Left hindlimb (tissue), 1 donor: ENCODE data around the gene SLC17A1.

Source experiments
- DNase-seq: peaks from one replicate; pipeline ENCODE4 v3.0.0-alpha.2; 2018

SLC17A1 gene

GRCh38 chr6:25832307-25832662 is 433 bp upstream of the SLC17A1 start:
- DNase-seq = no peak

GRCh38 chr6:25830458-25830857 is 1.4 kb downstream of the SLC17A1 start:
- no peak for DNase-seq

- no peak for DNase-seq
Measured at GRCh38 chr6:25829375-25829774, 2.5 kb downstream of the SLC17A1 start.

GRCh38 chr6:25821341-25821740 is 10.5 kb downstream of the SLC17A1 start:
- no peak for DNase-seq

GRCh38 chr6:25816252-25816651 is 15.6 kb downstream of the SLC17A1 start:
- no peak for DNase-seq

GRCh38 chr6:25815194-25815593 is 16.7 kb downstream of the SLC17A1 start:
- DNase-seq = no peak

- no peak for DNase-seq
Measured at GRCh38 chr6:25804804-25805203, 27.0 kb downstream of the SLC17A1 start.

GRCh38 chr6:25801436-25801835 is 30.4 kb downstream of the SLC17A1 start:
- no peak for DNase-seq

GRCh38 chr6:25794784-25795183 is 37.1 kb downstream of the SLC17A1 start:
- no peak for DNase-seq

- no peak for DNase-seq
Measured at GRCh38 chr6:25793970-25794369, 37.9 kb downstream of the SLC17A1 start.

GRCh38 chr6:25792016-25792415 is 39.8 kb downstream of the SLC17A1 start:
- DNase-seq = no peak

- no peak for DNase-seq
Measured at GRCh38 chr6:25789475-25789874, 42.4 kb downstream of the SLC17A1 start.

- DNase-seq = no peak
Measured at GRCh38 chr6:25788305-25788922, 43.4 kb downstream of the SLC17A1 start.

GRCh38 chr6:25787428-25787827 is 44.4 kb downstream of the SLC17A1 start:
- no peak for DNase-seq

- no peak for DNase-seq
Measured at GRCh38 chr6:25781134-25781533, 50.7 kb downstream of the SLC17A1 start.

- no peak for DNase-seq
Measured at GRCh38 chr6:25777856-25778649, 53.8 kb downstream of the SLC17A1 start.

- DNase-seq = no peak
Measured at GRCh38 chr6:25777031-25777430, 54.8 kb downstream of the SLC17A1 start.

GRCh38 chr6:25774120-25774715 is 57.6 kb downstream of the SLC17A1 start:
- no peak for DNase-seq

- DNase-seq = no peak
Measured at GRCh38 chr6:25769983-25770382, 61.9 kb downstream of the SLC17A1 start.

- no peak for DNase-seq
Measured at GRCh38 chr6:25768566-25768965, 63.3 kb downstream of the SLC17A1 start.

GRCh38 chr6:25764611-25765010 is 67.2 kb downstream of the SLC17A1 start:
- DNase-seq = no peak

- no peak for DNase-seq
Measured at GRCh38 chr6:25757936-25758642, 73.8 kb downstream of the SLC17A1 start.
